Activated T-cell treated with anti-CD3 and anti-CD28 coated beads for 24 hours (primary cell): ENCODE data around the gene SORCS2.

Source experiments
- DNase-seq: peaks from one replicate; pipeline ENCODE4 v3.0.0-alpha.2; 2020; ENCODE audit warnings: low read depth

Gene SORCS2

GRCh38 chr4:7692451-7693236 is 500.3 kb downstream of the SORCS2 start:
- DNase-seq = no peak

GRCh38 chr4:7693237-7693608 is 500.9 kb downstream of the SORCS2 start:
- DNase-seq = no peak

- DNase-seq = no peak
Measured at GRCh38 chr4:7693711-7694110, 501.4 kb downstream of the SORCS2 start.

- DNase-seq = no peak
Measured at GRCh38 chr4:7694324-7694723, 502.0 kb downstream of the SORCS2 start.

DNA sequence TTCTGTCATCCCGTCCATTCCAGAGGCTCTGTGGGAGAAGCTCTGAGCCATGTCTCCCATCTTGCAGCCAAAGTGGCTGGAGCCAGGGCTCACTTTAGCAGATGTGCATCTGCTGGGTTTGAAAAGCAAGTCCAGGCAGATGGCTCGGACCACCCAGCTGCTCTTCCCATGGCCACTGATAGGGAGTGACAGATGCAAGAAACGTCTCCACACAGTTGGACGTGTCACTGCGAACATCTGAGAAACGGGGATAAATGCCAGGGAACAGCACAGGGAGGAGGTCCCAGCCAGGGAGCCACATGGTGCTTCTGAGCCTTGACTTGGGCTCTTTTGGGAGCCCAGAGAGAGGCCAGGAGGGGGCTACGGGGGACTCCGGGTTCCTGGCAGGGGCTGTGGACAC is 505.0 kb downstream of the SORCS2 start:
- no peak for DNase-seq

DNA sequence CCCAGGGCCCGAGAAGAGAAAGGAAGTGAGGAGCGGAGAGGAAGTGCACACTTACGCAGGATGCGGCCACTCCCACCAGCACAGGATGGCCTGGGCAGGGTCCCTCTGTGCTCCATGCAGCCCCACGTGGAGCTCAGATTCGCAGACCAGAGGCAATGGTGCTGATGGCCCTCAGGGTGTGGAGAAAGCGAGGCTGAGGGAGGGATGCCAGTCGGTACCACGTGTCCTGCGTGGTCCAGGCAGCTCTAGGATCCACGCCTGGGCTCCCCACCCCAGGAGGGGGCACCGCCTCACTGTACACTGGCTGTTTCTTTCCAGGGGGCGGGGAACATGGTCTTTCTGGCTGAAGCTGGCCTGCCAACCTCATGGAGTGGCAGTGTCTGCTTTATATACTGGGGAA is 505.5 kb downstream of the SORCS2 start:
- DNase-seq = no peak

GRCh38 chr4:7698584-7698983 is 506.2 kb downstream of the SORCS2 start:
- no peak for DNase-seq

- DNase-seq = no peak
Measured at GRCh38 chr4:7699031-7699430, 506.7 kb downstream of the SORCS2 start.

DNA sequence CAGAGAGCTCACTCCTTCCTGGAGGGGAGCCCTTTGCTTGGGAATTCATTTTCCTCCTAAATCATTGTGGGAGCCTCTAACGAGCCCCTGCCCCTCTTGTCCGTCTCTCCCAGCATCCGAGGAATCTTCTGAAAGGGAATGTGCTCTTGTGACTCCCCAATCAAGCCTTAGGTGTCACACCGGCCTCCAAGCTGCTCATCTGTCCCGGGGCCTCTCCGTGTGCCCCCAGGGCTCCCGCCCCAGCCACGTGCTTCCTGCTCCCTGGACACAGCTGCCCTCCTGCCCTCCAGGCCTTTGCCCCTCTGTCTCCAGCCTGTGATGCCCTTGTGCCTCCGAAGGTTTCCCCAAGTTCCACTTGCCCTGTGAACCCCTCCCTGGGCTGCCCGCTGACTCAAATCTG is 507.5 kb downstream of the SORCS2 start:
- DNase-seq = no peak

DNA sequence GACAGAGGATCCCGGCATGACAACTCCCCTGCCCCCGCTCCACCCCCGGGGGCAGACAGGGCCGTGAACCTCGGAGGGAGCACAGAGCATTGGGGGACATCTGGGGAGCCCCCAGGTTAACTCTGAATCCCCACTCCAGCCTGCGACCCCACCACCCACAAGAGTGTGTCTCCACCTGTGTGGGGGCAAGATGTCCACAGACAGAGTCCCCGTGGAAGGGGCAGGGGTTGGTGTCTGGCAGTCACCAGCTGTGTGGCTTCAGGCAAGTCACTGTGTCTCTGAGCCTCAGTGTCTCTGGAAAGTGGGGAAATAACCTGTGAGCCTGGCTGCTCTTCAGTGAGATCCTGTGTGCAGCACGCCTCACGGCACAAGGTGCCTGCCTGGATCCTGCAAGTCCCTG is 508.3 kb downstream of the SORCS2 start:
- no peak for DNase-seq

DNA sequence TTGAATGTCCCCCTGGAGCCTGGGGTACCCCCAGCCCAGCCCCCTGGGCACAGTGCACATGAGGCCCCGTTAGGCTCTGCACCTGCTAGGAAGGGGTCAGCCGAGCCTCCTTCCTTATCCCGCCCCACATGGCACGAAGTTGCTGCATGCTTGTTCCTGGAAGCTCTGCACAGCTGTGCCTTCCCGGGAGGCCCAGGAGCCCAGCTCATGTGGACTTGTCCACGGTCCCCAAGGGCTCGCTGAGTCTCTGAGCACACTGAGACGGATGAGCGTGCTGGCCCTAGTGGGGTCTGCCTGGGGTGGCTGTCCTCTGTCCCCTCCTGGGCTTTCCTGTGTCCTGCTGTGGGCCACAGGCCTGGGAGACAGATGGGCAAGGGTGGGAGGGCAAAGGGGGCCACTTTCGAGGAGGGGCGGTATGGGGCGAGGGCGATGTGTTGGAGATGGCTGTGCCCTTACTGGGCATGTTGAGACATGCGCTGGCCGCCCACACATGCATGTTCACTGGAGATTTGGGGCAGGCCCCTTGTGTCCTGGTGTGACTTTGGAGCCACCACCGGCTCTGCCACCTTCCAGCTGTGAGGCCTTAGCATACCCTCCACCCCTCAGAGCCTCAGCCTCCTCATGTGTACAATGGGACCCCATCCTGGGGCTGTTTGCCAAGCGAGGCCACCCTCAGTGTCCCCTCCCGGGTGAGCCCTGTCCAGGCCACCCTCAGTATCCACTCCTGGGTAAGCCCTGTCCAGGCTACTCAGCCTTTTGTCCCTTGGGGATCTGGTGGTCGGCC is 509.7 kb downstream of the SORCS2 start:
- DNase-seq = no peak

DNA sequence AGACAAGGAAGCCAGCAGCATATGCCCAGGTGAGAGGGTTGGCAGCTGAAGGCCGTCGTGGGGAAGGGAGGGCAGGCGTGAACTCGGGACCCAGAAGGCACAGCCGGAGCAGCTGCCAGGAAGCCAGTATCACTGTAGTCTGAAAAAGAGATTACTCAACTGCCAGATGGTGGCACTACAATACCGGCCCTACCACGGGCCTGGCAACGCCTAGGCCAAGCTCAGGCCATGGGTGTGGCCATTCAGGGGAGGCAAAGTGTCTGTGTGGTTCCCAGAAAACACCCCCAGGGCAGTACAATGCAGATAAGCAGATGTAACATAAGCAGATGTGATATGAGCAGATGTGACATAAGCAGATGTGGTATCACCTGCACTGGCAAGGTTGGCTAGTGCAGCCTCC is 511.4 kb downstream of the SORCS2 start:
- no peak for DNase-seq

DNA sequence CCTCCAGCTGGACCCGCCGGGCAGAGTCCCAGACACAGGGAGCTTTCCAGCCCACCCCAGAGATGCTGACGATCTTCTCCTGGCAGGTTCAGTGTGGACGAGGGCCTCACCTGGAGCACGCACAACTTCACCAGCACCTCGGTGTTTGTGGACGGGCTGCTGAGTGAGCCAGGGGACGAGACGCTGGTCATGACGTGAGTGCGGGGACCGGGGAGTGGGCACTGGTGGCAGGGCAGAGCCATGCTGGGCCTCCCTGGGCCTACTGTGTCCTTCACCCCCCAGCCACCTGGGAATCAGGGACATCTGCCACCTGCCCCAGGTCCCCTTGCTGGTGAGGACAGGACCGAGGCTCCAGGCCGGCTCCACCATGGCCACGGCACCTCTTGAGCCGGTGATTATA is 511.8 kb downstream of the SORCS2 start:
- DNase-seq = no peak

- DNase-seq = no peak
Measured at GRCh38 chr4:7704625-7705024, 512.3 kb downstream of the SORCS2 start.

DNA sequence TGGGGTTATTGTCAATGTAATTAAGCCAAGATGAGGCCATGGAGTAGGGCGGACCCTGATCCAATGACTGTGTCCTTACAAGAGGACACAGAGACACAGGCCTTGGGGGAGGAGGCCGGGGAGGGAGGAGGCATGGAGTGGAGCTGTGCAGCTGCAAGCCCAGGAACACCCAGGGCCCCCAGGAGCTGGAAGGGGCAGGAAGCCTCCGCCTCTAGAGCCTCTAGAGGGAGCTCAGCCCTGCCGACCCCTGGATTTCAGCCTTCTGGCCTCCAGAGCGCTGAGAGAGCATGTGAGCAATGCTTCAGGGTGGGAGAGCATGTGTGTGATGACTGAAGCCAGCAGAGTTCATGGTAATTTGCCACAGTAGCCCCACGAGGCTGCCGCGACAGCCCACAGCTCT is 512.7 kb downstream of the SORCS2 start:
- no peak for DNase-seq

DNA sequence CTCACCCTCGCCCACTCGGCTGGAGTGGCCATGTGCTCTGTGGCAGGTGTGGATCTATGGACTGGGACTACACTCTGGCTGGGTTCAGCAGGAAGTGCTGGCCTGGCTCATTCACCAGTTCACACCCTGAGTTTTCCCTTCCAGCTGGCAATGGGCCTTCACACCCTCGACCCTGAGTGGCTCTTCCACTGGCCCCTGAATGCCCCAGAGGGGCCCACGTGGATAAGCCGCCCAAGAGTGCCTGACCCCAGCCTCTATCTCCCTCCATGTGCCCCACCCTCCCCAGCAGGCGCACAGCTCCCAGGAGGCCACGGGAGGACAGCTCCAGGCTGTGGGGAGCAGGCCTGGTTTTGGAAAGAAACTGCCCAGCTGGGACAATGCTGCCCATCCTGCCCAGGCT is 513.3 kb downstream of the SORCS2 start:
- no peak for DNase-seq

GRCh38 chr4:7708238-7708637 is 515.9 kb downstream of the SORCS2 start:
- no peak for DNase-seq

GRCh38 chr4:7708981-7709380 is 516.6 kb downstream of the SORCS2 start:
- no peak for DNase-seq

GRCh38 chr4:7709431-7709830 is 517.1 kb downstream of the SORCS2 start:
- DNase-seq = no peak

DNA sequence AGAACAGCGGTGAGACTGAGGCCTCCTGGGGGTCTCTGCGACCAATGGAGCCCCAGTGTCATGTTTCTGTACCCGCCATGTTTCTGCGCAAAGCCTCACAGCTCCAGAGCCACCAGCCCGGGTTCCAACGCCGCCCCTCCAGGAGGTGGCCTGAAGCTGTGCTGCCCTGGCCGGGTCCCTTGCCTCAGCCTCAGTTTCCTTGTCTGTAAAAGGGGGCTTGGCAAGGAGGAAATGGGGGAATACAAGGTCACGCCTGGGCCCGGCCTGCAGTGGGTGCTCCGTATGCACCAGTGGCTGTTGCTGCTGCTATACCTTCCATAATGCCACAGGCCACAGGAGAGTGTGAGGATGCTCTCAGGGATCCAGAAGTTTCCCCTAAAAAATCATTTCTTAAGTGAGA is 517.8 kb downstream of the SORCS2 start:
- no peak for DNase-seq

- DNase-seq = no peak
Measured at GRCh38 chr4:7710576-7711306, 518.4 kb downstream of the SORCS2 start.

DNA sequence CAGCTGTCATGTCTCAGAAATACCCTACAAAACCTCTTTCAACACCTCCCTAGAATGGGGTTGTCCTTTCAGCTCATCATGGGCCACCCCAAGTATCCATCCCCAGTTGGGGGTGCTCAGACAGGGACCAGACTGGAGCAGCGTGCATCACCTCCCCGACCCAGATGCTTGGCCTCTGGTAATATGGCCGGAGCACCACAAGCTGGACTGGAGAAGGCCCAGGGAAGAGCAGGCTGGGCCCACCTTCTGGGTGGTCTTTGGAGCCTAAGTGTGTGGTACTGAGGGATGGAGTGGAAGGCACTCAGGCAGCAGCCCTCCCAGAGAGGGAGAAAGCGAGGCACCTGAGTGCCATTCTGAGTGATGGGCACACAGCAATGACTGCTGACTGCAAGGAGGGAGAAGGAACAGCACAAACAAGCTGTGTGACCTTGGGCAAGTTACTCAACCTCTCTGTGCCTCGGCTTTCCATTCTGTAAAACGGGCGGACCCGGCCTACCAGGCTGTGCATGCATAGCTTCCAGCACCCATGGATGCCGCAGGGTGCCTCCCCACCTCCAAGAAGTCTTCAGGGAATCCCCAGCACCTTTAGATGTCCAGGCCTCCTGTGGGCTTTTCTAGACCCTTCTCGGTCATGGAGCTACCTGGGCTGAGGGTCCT is 519.1 kb downstream of the SORCS2 start:
- no peak for DNase-seq
